H1 (cell line): ENCODE measurements around the gene FAR2. TPM values are rescaled to one million over a fixed set of nuclear protein-coding genes. Genes with fewer than 3 reads are reported as not detected.

Experiments used
- CREB1 ChIP-seq: IDR thresholded peaks from 2 replicates; pipeline ENCODE4 v1.6.1; 2012; ENCODE audit warnings: inconsistent platforms
- MAX ChIP-seq: IDR thresholded peaks from 2 replicates; pipeline ENCODE4 v1.6.1; 2012; ENCODE audit warnings: inconsistent platforms
- SAP30 ChIP-seq: fragments of 300-600 bp; sonication (generic); IDR thresholded peaks from 2 replicates; pipeline ENCODE4 v1.7.1; 2012; ENCODE audit warnings: low read length, moderate library complexity, mild to moderate bottlenecking, inconsistent platforms; ENCODE audit not compliant: insufficient read depth, insufficient replicate concordance
- polyA plus RNA-seq, 7 experiments: library from polyadenylated mRNA; depleted of rRNA in 3 of 7; stranded (reverse) in 5 of 7; unstranded in 2 of 7; fragments of >200 nt in 5 of 7; fragments of 200-250 nt in 2 of 7; gene quantifications; 1 replicate in 5 of 7; 2 replicates in 1 of 7; 4 replicates in 1 of 7; pipeline versions ENCODE4 v1.2.1 to v1.2.3, GENCODE V29; 2011 to 2013; ENCODE audit warnings: missing spikeins in 2 of 7, mixed read lengths in 2 of 7
- total RNA-seq: library from RNA; stranded (reverse); fragmentation: NEBNext Ultra II Directional; extraction: Animal tissue kit (Norgen Biotek cat#: 25700); gene quantifications from 2 replicates; pipeline ENCODE4 v1.2.1, GENCODE V29; 2021

The FAR2 gene
- total and polyA plus RNA-seq, 2 of the 8 experiments (the other 6 are each of a cell fraction or from before 2014, with no cell fraction given), result 24.0 to 24.1 TPM

DNA sequence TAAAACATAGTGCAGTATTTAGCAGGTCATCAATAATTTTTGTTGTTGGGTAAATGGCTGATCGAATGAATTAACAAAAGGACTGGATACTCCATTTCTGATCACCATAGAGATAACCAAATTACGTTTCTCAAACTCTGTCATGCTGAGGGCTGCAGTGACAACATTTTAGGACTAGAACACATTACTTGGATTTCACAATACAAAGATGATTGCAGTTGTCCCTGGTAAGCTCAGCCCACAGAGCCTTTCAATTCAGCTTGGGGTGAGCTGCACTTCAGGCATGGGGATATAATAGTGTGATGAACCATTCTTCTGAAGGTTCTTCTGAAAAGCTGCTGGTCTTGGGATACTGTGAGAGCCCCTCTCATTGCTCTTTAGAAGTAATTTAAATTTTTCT lies 74.3 kb downstream of the FAR2 start (continued):
- TF ChIP-seq MAX, result no peak
- no peak for TF ChIP-seq CREB1
- no peak for TF ChIP-seq SAP30
- TF ChIP-seq, all 59 proteins: peak for 0
